ENCODE measurements around the gene USF1.

GRCh38 chr1:161084597-161084988 is 38.8 kb upstream of the USF1 start:
- TF ChIP-seq CTCF (IDR thresholded peaks at IDR 0.05) (no peak), POLR2AphosphoS5 (IDR thresholded peaks at IDR 0.05) (no peak), EP300 (IDR thresholded peaks at IDR 0.05) (no peak), POLR2A (IDR thresholded peaks at IDR 0.05) (no peak)

Data from stomach (tissue), 4 donors.